GM21367 (cell line): ENCODE measurements around the gene THADA.
"Not testable (repeated sequence)": the region's sequence is repeated elsewhere in the genome, so short reads cannot be mapped to it uniquely, and the experiment has no call there.

ENCODE experiments used
- ATAC-seq: cut with Tn5 transposase; IDR thresholded peaks from one replicate; pipeline ENCODE4 v1.9.1; 2021; ENCODE audit not compliant: unreplicated experiment

Gene THADA

GRCh38 chr2:43393918-43394317 lies 201.9 kb downstream of the THADA start:
- ATAC-seq = no peak

- ATAC-seq = no peak
Measured at GRCh38 chr2:43391878-43392215, 204.0 kb downstream of the THADA start.

GRCh38 chr2:43391201-43391877 lies 204.5 kb downstream of the THADA start:
- no peak for ATAC-seq

- no peak for ATAC-seq
Measured at GRCh38 chr2:43389581-43390466, 206.0 kb downstream of the THADA start.

- no peak for ATAC-seq
Measured at GRCh38 chr2:43388371-43388770, 207.5 kb downstream of the THADA start.

GRCh38 chr2:43387092-43388062 lies 208.5 kb downstream of the THADA start:
- ATAC-seq = peak; percentile 72

- not testable (repeated sequence) for ATAC-seq
Measured at GRCh38 chr2:43386679-43387078, 209.2 kb downstream of the THADA start.

- ATAC-seq = no peak
Measured at GRCh38 chr2:43384143-43384542, 211.7 kb downstream of the THADA start.

- no peak for ATAC-seq
Measured at GRCh38 chr2:43383533-43383932, 212.3 kb downstream of the THADA start.

- ATAC-seq = no peak
Measured at GRCh38 chr2:43379494-43379893, 216.3 kb downstream of the THADA start.

GRCh38 chr2:43377327-43377726 lies 218.5 kb downstream of the THADA start:
- no peak for ATAC-seq

GRCh38 chr2:43376523-43377198 lies 219.2 kb downstream of the THADA start:
- no peak for ATAC-seq

- no peak for ATAC-seq
Measured at GRCh38 chr2:43375746-43376522, 219.9 kb downstream of the THADA start.

GRCh38 chr2:43372416-43373081 lies 223.3 kb downstream of the THADA start:
- ATAC-seq = no peak

- ATAC-seq = no peak
Measured at GRCh38 chr2:43370705-43371104, 225.1 kb downstream of the THADA start.

GRCh38 chr2:43370146-43370545 lies 225.7 kb downstream of the THADA start:
- ATAC-seq = no peak

GRCh38 chr2:43368483-43369385 lies 227.1 kb downstream of the THADA start:
- no peak for ATAC-seq

GRCh38 chr2:43367012-43367782 lies 228.6 kb downstream of the THADA start:
- ATAC-seq = no peak
